ENCODE results near the gene GNB3. TPM values are rescaled to one million over a fixed set of nuclear protein-coding genes. Genes with fewer than 3 reads are reported as not detected.

Gene GNB3
- total and polyA plus RNA-seq, 5 experiments from 2014 or later = 3.8 to 5.6 TPM; not detected in 3

DNA sequence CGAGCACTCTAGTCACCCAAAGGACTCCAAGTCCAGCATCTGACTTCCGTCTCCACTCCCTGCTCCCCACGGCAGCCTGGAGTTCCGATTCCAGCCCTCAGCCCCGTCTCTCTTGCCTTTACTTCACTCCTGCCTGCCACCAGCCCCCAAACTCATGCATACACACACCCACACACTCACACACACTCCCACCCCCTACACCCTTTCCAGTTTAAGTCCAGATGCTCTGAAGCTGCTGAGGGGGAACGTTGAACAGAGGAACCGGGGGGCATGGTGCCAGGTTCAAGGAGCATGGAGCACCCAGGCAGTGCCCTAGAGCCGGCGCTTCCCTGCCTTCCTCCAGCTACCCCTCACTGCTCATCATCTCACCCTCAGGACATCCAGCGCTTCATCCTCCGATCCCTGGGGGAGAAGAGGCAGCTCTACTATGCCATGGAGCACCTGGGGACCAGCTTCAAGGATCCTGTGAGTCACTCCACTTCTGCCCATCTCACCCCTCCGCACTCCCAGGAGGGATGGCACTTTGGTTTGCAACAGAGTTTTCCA is 9.2 kb upstream of the GNB3 start:
- DNase-seq (no peak), ATAC-seq (no peak)
- H3K36me3 Mint-ChIP-seq = peaks cover 0 to 6% (median 0%) of the 10 kb centered on the region in 3 donors
- peaks cover 13 to 24% (median 18%) of the 10 kb centered on the region in 4 donors for H3K4me1 Mint-ChIP-seq
- H3K9me3 Mint-ChIP-seq = no peaks in the 10 kb centered on the region
- no peak overlapping the region for H3K4me3 Mint-ChIP-seq
- POLR2A ChIA-PET = interaction anchor here (1.1 kb wide), 1 partner anchor 98 kb away, joined by 3 read pairs; no protein-coding TSS in a partner anchor
- H3K27ac Mint-ChIP-seq = peak overlapping the region in 2 of 10 donors; percentile 45 to 49
- peaks cover 4 to 25% (median 19%) of the 10 kb centered on the region in 5 donors for H3K27me3 Mint-ChIP-seq

DNA sequence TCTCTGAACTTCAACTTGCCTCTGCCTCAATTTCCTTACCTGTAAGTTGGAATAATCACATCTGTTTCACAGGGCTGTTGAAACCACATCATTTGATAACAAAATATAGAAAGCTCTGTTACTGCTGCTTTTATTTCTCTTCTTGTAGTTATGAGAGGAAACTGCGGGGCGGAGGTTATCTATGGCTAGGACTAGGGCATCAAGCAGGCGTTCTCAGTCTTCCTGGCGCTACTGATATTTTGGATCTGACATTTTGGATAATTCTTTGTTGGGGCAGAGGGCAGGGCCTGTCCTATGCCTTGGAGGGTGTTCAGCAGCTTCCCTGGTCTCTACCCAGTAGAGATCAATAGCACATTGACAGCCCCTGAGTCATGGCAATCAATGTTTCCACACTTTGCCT is 8.6 kb upstream of the GNB3 start:
- H3K9me3 Mint-ChIP-seq = no peaks in the 10 kb centered on the region
- peaks cover 4 to 20% (median 14%) of the 10 kb centered on the region in 5 donors for H3K27me3 Mint-ChIP-seq
- H3K4me1 Mint-ChIP-seq = peaks cover 13 to 22% (median 18%) of the 10 kb centered on the region in 4 donors
- POLR2A ChIA-PET = interaction anchor here (1.1 kb wide), 1 partner anchor 98 kb away, joined by 3 read pairs; no protein-coding TSS in a partner anchor
- H3K4me3 Mint-ChIP-seq = peak overlapping the region in 1 of 10 donors; percentile 14
- no peak overlapping the region for H3K27ac Mint-ChIP-seq
- H3K36me3 Mint-ChIP-seq = peaks cover 0 to 6% (median 0%) of the 10 kb centered on the region in 3 donors
- ATAC-seq = no peak
- DNase-seq = no peak

DNA sequence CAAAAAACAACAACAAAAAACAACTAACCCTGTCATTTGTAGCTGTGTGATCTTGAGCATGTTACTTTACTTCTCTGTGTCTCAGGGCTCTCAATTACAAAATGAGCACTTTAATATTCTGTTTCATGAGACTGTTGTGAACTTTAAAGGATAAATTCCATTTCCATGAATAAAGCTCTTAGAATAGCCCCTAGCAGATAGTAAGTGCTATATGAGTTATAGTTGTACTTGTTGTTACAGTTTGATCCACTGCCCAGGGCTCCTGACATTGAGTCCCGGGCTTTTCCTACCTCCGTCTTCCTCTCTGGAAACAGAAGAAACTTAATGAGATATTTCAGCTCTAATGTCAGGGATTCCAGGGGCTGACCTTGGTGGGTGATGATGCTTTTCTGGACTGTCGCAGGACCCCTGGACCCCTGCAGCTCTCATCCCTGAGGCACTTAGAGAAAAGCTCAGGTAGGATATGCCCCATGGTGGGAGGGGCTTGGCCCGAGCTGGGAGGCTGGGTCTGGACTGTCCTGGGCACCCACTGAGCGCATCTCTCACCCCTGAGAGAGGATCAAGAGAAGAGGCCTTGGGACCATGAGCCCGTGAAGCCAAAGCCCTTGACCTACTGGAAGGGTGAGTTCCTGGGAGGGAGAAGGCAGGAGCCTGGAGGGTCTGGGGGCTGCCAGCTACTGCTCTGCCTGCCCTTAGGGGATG is 7.4 kb upstream of the GNB3 start:
- H3K4me3 Mint-ChIP-seq = no peak overlapping the region

DNA sequence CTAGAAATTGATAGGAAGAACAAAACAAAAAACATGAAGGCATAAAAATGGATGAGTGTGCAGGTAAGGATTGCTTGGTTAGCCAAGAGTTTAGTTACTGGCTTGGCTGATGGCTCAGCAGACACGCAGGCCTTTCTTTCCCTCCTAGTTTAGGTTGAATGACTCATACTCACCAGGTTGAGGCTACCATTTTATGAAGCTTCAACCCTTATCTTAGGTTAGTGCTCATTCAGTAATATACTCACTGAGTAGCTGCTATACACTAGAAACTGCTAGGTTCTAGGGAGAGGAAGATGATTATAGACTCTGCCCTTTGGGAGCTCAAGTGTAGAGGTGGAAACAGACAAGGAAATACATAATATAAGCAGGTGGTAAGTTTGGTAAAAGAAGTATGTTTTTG is 6.5 kb upstream of the GNB3 start:
- POLR2A ChIA-PET = interaction anchor here (0.6 to 1.4 kb wide), 3 partner anchors 81 to 203 kb away, joined by 3 to 6 read pairs (median 4); partner anchors contain the start of gene MLF2
- Mint-ChIP-seq H3K9me3 (no peaks in the 10 kb centered on the region), H3K4me3 (no peak overlapping the region), H3K4me1 (peaks cover 4 to 8% (median 6%) of the 10 kb centered on the region in 4 donors), H3K27ac (peak overlapping the region in 2 of 10 donors; percentile 12 to 41), H3K27me3 (peaks cover 0 to 10% (median 0%) of the 10 kb centered on the region in 5 donors), H3K36me3 (peaks cover 0 to 6% (median 0%) of the 10 kb centered on the region in 3 donors)
- no peak for ATAC-seq
- DNase-seq = no peak

More for the DNA sequence above, 7.4 kb upstream of the GNB3 start:
- ATAC-seq = no peak
- Mint-ChIP-seq H3K27ac (no peak overlapping the region), H3K4me1 (peaks cover 9 to 12% (median 10%) of the 10 kb centered on the region in 4 donors), H3K36me3 (peaks cover 0 to 6% (median 0%) of the 10 kb centered on the region in 3 donors), H3K9me3 (no peaks in the 10 kb centered on the region), H3K27me3 (peaks cover 0 to 13% (median 4%) of the 10 kb centered on the region in 5 donors)
- DNase-seq = no peak
- POLR2A ChIA-PET = interaction anchor here (0.6 kb wide), 2 partner anchors 52 to 139 kb away, joined by 3 to 6 read pairs; no protein-coding TSS in a partner anchor

DNA sequence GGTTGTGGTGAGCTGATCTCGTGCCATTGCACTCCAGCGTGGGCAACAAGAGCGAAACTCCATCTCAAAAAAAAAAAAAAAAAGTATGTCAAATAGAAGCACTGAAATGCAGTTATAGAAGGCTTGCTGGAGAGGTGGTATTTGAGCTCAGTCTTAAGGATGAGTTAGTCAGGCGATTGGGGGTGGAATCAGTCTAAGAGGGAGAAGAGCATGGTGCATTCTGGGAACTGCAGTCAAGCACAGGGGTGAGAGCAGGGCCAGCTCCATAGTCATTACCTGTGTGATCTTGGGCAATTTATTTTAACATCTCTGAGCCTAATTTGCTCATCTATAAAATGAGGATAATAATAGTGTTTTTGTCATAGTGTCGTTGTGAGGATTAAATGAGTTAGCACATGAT is 5.9 kb upstream of the GNB3 start:
- DNase-seq = no peak
- ATAC-seq = no peak
- POLR2A ChIA-PET = interaction anchor here (0.6 to 1.4 kb wide), 3 partner anchors 81 to 203 kb away, joined by 3 to 6 read pairs (median 4); partner anchors contain the start of gene MLF2
- H3K4me3 Mint-ChIP-seq = no peak overlapping the region
- peaks cover 0 to 7% (median 4%) of the 10 kb centered on the region in 4 donors for H3K4me1 Mint-ChIP-seq
- H3K27ac Mint-ChIP-seq = peak overlapping the region in 1 of 10 donors; percentile 41
- H3K9me3 Mint-ChIP-seq = no peaks in the 10 kb centered on the region
- H3K27me3 Mint-ChIP-seq = peaks cover 0 to 9% (median 0%) of the 10 kb centered on the region in 5 donors
- H3K36me3 Mint-ChIP-seq = peaks cover 0 to 6% (median 0%) of the 10 kb centered on the region in 3 donors

DNA sequence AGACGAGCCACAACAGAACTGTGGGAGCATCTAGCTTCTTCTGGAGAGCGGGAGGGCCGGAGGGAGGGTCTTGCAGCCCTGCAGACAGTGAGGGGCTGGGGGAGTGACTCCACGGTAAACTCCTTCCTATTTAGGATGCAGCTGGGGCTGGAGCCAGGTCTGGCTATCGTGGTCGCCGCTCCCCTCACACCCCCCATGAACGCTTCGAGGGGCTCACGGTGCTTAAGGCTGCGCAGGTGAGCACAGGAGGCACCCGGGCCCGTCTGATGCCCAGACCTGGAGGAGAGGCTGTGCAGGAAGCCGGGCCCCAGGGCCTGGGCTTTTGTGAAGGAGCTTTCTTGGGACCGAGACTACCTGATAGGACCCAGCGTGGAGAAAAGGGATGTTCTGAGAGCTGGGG is 3.9 kb upstream of the GNB3 start:
- DNase-seq = no peak
- peaks cover 0 to 5% (median 3%) of the 10 kb centered on the region in 4 donors for H3K4me1 Mint-ChIP-seq
- H3K4me3 Mint-ChIP-seq = no peak overlapping the region
- POLR2A ChIA-PET = interaction anchor here (0.7 to 1.3 kb wide), 3 partner anchors 8 to 366 kb away, joined by 3 to 4 read pairs (median 3); partner anchors contain the start of genes P3H3 and VAMP1
- H3K27ac Mint-ChIP-seq = peak overlapping the region in 1 of 10 donors; percentile 22
- no peak for ATAC-seq
- H3K36me3 Mint-ChIP-seq = peaks cover 0 to 2% (median 0%) of the 10 kb centered on the region in 3 donors
- H3K9me3 Mint-ChIP-seq = no peaks in the 10 kb centered on the region
- no peaks in the 10 kb centered on the region for H3K27me3 Mint-ChIP-seq

DNA sequence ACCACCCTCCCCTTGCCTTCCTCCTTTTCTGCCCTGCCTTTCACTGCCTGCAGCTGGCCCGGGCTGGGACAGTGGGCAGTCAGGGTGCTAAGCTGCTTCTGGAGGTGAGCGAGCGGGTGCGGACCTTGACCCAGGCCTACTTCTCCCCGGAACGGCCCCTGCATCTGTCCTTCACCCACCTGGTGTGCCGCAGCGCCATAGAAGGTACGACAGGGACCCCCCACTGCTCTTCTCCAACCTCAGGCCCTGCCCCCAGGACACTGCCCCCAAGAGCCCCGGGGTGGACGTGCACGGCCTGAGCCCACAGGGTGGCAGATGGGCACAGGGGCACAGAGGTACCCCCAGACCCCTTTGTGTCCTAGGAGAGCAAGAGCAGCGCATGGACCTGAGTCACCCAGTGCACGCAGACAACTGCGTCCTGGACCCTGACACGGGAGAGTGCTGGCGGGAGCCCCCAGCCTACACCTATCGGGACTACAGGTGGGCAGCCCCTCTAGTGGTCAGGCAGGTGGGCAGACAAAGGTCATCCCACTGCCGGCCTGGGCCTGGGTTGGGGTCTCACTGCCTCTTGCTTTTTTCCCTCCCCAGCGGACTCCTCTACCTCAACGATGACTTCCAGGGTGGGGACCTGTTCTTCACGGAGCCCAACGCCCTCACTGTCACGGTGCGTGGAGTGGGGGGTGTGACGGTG is 3.2 kb upstream of the GNB3 start:
- DNase-seq (no peak), ATAC-seq (no peak)
- POLR2A ChIA-PET = interaction anchor here (1.3 kb wide), 1 partner anchor 9 kb away, joined by 4 read pairs; the partner anchor contains the start of gene P3H3
- Mint-ChIP-seq H3K27ac (no peak overlapping the region), H3K27me3 (no peaks in the 10 kb centered on the region), H3K4me1 (peaks cover 0 to 5% (median 3%) of the 10 kb centered on the region in 4 donors), H3K9me3 (no peaks in the 10 kb centered on the region), H3K36me3 (peaks cover 0 to 2% (median 0%) of the 10 kb centered on the region in 3 donors), H3K4me3 (no peak overlapping the region)

DNA sequence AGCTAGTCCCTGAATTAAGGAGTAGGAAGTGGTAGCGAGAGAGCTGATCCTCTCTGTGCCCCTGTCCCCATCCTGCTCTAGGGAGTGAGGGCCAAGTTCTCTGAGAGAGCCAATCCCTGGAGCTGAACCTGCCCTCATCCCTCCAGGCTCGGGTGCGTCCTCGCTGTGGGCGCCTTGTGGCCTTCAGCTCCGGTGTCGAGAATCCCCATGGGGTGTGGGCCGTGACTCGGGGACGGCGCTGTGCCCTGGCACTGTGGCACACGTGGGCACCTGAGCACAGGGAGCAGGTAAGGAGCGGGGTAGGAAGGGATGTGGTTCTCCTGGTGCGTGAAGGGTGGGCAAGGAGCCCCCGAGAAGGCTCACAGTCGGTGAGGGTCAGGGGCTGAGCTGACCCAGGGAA is 1.9 kb upstream of the GNB3 start:
- Mint-ChIP-seq H3K9me3 (no peaks in the 10 kb centered on the region), H3K4me3 (no peak overlapping the region), H3K4me1 (peaks cover 0 to 5% (median 3%) of the 10 kb centered on the region in 4 donors), H3K36me3 (peaks cover 0 to 2% (median 0%) of the 10 kb centered on the region in 3 donors), H3K27ac (no peak overlapping the region), H3K27me3 (no peaks in the 10 kb centered on the region)
- POLR2A ChIA-PET = interaction anchor here (1.2 kb wide), 1 partner anchor 12 kb away, joined by 3 read pairs; the partner anchor contains the start of gene CDCA3
- DNase-seq (no peak), ATAC-seq (no peak)

DNA sequence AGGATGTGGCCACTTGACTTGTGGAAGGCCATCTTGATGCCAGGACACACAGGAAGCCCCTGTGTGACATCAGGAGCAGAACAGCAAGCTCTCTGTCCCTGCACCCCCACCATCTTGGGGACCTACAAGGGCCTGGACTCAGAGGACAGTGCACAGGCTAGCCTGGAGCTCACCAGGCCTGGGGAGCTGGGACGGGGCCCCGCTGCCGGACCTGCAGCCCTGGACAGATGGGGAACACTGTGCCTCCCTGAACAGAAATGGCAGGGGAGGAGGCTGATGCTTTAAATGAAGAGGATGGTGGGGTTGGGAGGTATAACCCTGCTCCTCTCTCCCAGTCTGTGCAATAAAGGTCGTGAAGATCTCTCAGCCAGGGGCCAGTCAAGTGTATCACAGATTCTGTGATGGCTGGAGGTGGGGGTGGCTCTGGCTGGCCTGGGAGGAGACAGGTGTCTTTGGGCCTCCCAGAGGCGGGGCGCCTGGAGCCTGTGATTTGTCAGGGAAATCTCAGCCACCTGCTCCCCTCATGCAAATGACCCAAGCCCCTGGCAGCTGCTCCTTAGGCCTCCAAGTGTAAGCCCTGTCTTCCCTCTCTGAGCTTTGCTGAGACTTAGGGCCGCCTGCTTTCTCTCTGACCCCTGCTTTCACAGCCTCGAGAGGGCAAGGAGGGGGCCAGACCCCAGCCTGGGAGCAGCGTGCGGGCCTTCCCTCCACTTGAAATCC is 1.1 kb upstream of the GNB3 start:
- ATAC-seq = no peak
- H3K9me3 Mint-ChIP-seq = no peaks in the 10 kb centered on the region
- peaks cover 0 to 5% (median 3%) of the 10 kb centered on the region in 4 donors for H3K4me1 Mint-ChIP-seq
- H3K27ac Mint-ChIP-seq = peak overlapping the region in 1 of 10 donors; percentile 56
- POLR2A ChIA-PET = interaction anchor here (1.2 to 2.0 kb wide), 2 partner anchors 9 to 12 kb away, joined by 3 to 4 read pairs; partner anchors contain the start of gene CDCA3
- H3K27me3 Mint-ChIP-seq = no peaks in the 10 kb centered on the region
- H3K36me3 Mint-ChIP-seq = no peaks in the 10 kb centered on the region
- DNase-seq = no peak
- no peak overlapping the region for H3K4me3 Mint-ChIP-seq

DNA sequence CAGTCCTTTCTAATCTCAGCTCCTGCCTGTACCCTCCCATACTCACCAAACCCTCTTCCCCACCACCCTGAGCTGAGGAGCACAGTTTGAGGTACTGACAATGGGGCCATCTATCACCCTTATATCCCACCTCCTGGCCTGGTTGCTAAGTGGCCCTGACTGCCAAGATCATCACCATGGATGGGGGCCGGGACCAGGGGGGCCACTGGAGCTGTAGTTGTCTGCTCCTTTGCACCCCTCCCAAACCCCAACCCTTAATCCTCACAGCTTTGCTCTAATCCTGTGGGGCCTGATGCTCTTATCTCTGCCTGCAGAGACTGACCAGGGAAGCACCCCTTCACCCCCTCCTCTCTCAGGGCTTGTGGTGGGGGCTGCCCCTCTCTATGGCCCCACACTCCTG is 395 bp upstream of the GNB3 start:
- H3K27me3 Mint-ChIP-seq = no peaks in the 10 kb centered on the region
- POLR2A ChIA-PET = interaction anchor here (1.2 to 2.0 kb wide), 2 partner anchors 9 to 11 kb away, joined by 3 to 4 read pairs; partner anchors contain the start of gene CDCA3
- peaks cover 0 to 5% (median 3%) of the 10 kb centered on the region in 4 donors for H3K4me1 Mint-ChIP-seq

DNA sequence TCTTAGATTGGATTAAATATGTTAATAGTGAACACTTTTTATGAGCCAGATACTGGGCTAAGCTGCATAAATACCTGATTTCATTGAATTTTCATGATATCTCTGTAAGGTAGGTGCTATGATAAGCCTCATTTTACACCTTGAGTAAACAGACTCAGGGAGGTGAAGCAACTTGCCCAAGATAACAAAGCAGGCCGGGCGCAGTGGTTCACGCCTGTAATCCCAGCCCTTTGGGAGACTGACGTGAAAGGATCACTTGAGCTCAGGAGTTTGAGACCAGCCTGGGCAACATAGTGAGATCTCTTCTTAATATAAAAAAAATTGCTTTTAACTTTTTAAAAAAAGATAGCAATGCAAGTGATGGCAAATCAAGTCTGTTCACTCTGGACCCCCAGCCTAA is 1.4 kb downstream of the GNB3 start:
- POLR2A ChIA-PET = interaction anchor here (1.2 to 1.5 kb wide), 2 partner anchors 12 to 55 kb away, joined by 3 read pairs; no protein-coding TSS in a partner anchor

More for the DNA sequence above, 395 bp upstream of the GNB3 start:
- Mint-ChIP-seq H3K9me3 (no peaks in the 10 kb centered on the region), H3K36me3 (no peaks in the 10 kb centered on the region), H3K4me3 (no peak overlapping the region), H3K27ac (no peak overlapping the region)
- no peak for ATAC-seq
- DNase-seq = no peak

More for the DNA sequence above, 1.4 kb downstream of the GNB3 start:
- Mint-ChIP-seq H3K36me3 (peaks cover 0 to 2% (median 0%) of the 10 kb centered on the region in 3 donors), H3K27me3 (no peaks in the 10 kb centered on the region), H3K4me1 (no peaks in the 10 kb centered on the region), H3K9me3 (no peaks in the 10 kb centered on the region), H3K27ac (no peak overlapping the region), H3K4me3 (no peak overlapping the region)
- ATAC-seq (no peak), DNase-seq (no peak)

All from naive thymus-derived CD8-positive, alpha-beta T cell (primary cell).